ENCODE data around the gene FAM133A. TPM values are rescaled to one million over a fixed set of nuclear protein-coding genes. Genes with fewer than 3 reads are reported as not detected.

The FAM133A gene
- total RNA-seq, 1 experiment from 2014 or later: 2.4 TPM

DNA sequence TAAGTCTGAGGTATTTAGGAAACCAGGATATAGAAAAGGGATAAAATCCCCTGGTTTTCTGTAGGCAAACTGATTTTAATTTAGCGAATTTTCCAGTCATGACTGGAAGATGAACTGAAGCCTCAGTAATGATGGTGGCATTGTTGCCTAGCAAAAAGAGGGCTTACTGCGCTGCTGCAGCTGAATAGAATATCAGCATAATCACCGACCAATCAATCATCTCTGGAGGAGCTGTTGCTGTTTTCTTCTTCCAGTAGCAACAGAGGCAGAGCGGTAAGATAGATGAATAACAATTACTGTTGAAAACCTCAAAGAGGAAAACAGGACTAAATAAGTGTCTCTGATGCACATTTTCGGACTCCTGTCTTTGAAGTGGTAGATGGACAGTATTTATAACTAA is 86.2 kb downstream of the FAM133A start:
- Histone ChIP-seq H3K36me3 (ENCODE audit: low read depth) (no peaks in the 10 kb centered on the region), H3K4me2 (no peak overlapping the region), H3K27ac (no peak overlapping the region), H3F3A (ENCODE audit: insufficient read depth, low read depth) (no peaks in the 10 kb centered on the region), H3K79me2 (ENCODE audit: low read depth) (no peaks in the 10 kb centered on the region), H3K4me1 (replicated peaks; ENCODE audit: insufficient read depth) (no peaks in the 10 kb centered on the region), H3K9me2 (ENCODE audit: insufficient read depth) (no peaks in the 10 kb centered on the region), H2AFZ (no peak overlapping the region), H4K20me1 (ENCODE audit: insufficient read depth) (no peaks in the 10 kb centered on the region), H3K27me3 (ENCODE audit: insufficient read depth, low read depth) (no peaks in the 10 kb centered on the region), H3K9me3 (ENCODE audit: insufficient read depth, low read depth) (no peaks in the 10 kb centered on the region), H3K4me3 (no peak overlapping the region)
- CTCF ChIA-PET: no interaction called here
- no peak for TF ChIP-seq EZH2 (IDR thresholded peaks at IDR 0.05; ENCODE audit: low read depth)
- TF ChIP-seq, protein P1, sequence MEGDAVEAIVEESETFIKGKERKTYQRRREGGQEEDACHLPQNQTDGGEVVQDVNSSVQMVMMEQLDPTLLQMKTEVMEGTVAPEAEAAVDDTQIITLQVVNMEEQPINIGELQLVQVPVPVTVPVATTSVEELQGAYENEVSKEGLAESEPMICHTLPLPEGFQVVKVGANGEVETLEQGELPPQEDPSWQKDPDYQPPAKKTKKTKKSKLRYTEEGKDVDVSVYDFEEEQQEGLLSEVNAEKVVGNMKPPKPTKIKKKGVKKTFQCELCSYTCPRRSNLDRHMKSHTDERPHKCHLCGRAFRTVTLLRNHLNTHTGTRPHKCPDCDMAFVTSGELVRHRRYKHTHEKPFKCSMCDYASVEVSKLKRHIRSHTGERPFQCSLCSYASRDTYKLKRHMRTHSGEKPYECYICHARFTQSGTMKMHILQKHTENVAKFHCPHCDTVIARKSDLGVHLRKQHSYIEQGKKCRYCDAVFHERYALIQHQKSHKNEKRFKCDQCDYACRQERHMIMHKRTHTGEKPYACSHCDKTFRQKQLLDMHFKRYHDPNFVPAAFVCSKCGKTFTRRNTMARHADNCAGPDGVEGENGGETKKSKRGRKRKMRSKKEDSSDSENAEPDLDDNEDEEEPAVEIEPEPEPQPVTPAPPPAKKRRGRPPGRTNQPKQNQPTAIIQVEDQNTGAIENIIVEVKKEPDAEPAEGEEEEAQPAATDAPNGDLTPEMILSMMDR (conservative IDR thresholded peaks at IDR 0.05): no peak
- POLR2A ChIA-PET (ENCODE audit: unreplicated experiment): interaction anchor here (0.6 kb wide), 1 partner anchor 370 kb away, joined by 4 read pairs; no protein-coding TSS in a partner anchor
- BruUV-seq (replicated peaks): no TSS peak
- DNase-seq: no peak
- intact Hi-C loops (cut with micrococcal nuclease; ENCODE audit: unreplicated experiment): no loop called here

Other genes with a start within 250 kb of the FAM133A start
- gene NAP1L3, start 628 bp upstream of the FAM133A start, total RNA-seq (2021): not detected in 2 replicates

Data from PC-9 (cell line).